ENCODE results near the gene MEF2C. TPM values are rescaled to one million over a fixed set of nuclear protein-coding genes. Genes with fewer than 3 reads are reported as not detected.
"Not testable (repeated sequence)": the region's sequence is repeated elsewhere in the genome, so short reads cannot be mapped to it uniquely, and the experiment has no call there.

The MEF2C gene
- polyA plus RNA-seq, 3 donors = 32.0 to 89.3 (median 88.3) TPM

GRCh38 chr5:88911059-88911572 is 28.1 kb upstream of the MEF2C start:
- intact Hi-C loops (cut with micrococcal nuclease); H3K36me3 ChIP-seq (replicated peaks in 1 of 2; ENCODE audit: control insufficient read depth in 1 of 2, insufficient read depth in 2 of 2, low read length in 2 of 2); H3K9me3 Mint-ChIP-seq; H3K27me3 ChIP-seq (ENCODE audit: control insufficient read depth in 2 of 2, insufficient read depth in 2 of 2, low read length in 2 of 2); H3K4me3 ChIP-seq (replicated peaks in 1 of 3; ENCODE audit: low read depth in 2 of 3, low read length in 3 of 3); H3K27me3 Mint-ChIP-seq (ENCODE audit: low read depth in 3 of 3); H3K4me3 Mint-ChIP-seq; H3K9me3 ChIP-seq (replicated peaks in 1 of 2; ENCODE audit: control insufficient read depth in 1 of 2, insufficient read depth in 1 of 2, low read length in 2 of 2); H3K4me2 ChIP-seq (replicated peaks; ENCODE audit: extremely low read depth, low read length, poor library complexity, severe bottlenecking); H3K79me2 ChIP-seq (ENCODE audit: insufficient read depth, low read length); H3K4me1 Mint-ChIP-seq; H3K36me3 Mint-ChIP-seq; DNase-seq; H4K20me1 ChIP-seq (ENCODE audit: insufficient read depth, low read length); H3K27ac Mint-ChIP-seq; H3K27ac ChIP-seq (ENCODE audit: low read depth in 1 of 2, low read length in 2 of 2); H2AFZ ChIP-seq (ENCODE audit: insufficient read depth, low read depth, low read length, poor library complexity, severe bottlenecking); H3K9ac ChIP-seq (ENCODE audit: insufficient read depth, low read length, poor library complexity, severe bottlenecking); H3K4me1 ChIP-seq (ENCODE audit: control insufficient read depth in 1 of 2, insufficient read depth in 2 of 2, low read length in 2 of 2): not testable (repeated sequence)
- no CpG with 5 or more reads among the region's 9 CpGs for WGBS (ENCODE audit: insufficient coverage)

GRCh38 chr5:88904478-88904877 is 21.5 kb upstream of the MEF2C start:
- intact Hi-C loops (cut with micrococcal nuclease); H3K9me3 ChIP-seq (replicated peaks in 1 of 2; ENCODE audit: control insufficient read depth in 1 of 2, insufficient read depth in 1 of 2, low read length in 2 of 2); H3K9ac ChIP-seq (ENCODE audit: insufficient read depth, low read length, poor library complexity, severe bottlenecking); H3K4me3 Mint-ChIP-seq; H3K27ac Mint-ChIP-seq; H3K27me3 Mint-ChIP-seq (ENCODE audit: low read depth in 3 of 3); H3K9me3 Mint-ChIP-seq; DNase-seq; H4K20me1 ChIP-seq (ENCODE audit: insufficient read depth, low read length); H2AFZ ChIP-seq (ENCODE audit: insufficient read depth, low read depth, low read length, poor library complexity, severe bottlenecking); H3K4me1 ChIP-seq (ENCODE audit: control insufficient read depth in 1 of 2, insufficient read depth in 2 of 2, low read length in 2 of 2); H3K36me3 ChIP-seq (replicated peaks in 1 of 2; ENCODE audit: control insufficient read depth in 1 of 2, insufficient read depth in 2 of 2, low read length in 2 of 2); H3K36me3 Mint-ChIP-seq; H3K4me2 ChIP-seq (replicated peaks; ENCODE audit: extremely low read depth, low read length, poor library complexity, severe bottlenecking); H3K27me3 ChIP-seq (ENCODE audit: control insufficient read depth in 2 of 2, insufficient read depth in 2 of 2, low read length in 2 of 2); H3K79me2 ChIP-seq (ENCODE audit: insufficient read depth, low read length); H3K27ac ChIP-seq (ENCODE audit: low read depth in 1 of 2, low read length in 2 of 2); H3K4me1 Mint-ChIP-seq; H3K4me3 ChIP-seq (replicated peaks in 1 of 3; ENCODE audit: low read depth in 2 of 3, low read length in 3 of 3): not testable (repeated sequence)
- WGBS (ENCODE audit: insufficient coverage) = no CpG with 5 or more reads among the region's 2 CpGs

GRCh38 chr5:88903966-88904365 is 21.0 kb upstream of the MEF2C start:
- H3K79me2 ChIP-seq (ENCODE audit: insufficient read depth, low read length); H3K27ac ChIP-seq (ENCODE audit: low read depth in 1 of 2, low read length in 2 of 2); H3K27ac Mint-ChIP-seq; intact Hi-C loops (cut with micrococcal nuclease); H3K36me3 ChIP-seq (replicated peaks in 1 of 2; ENCODE audit: control insufficient read depth in 1 of 2, insufficient read depth in 2 of 2, low read length in 2 of 2); H4K20me1 ChIP-seq (ENCODE audit: insufficient read depth, low read length); H3K36me3 Mint-ChIP-seq; H3K9me3 ChIP-seq (replicated peaks in 1 of 2; ENCODE audit: control insufficient read depth in 1 of 2, insufficient read depth in 1 of 2, low read length in 2 of 2); H3K9me3 Mint-ChIP-seq; H2AFZ ChIP-seq (ENCODE audit: insufficient read depth, low read depth, low read length, poor library complexity, severe bottlenecking); DNase-seq; H3K4me1 Mint-ChIP-seq; H3K4me3 Mint-ChIP-seq; H3K4me1 ChIP-seq (ENCODE audit: control insufficient read depth in 1 of 2, insufficient read depth in 2 of 2, low read length in 2 of 2); H3K27me3 Mint-ChIP-seq (ENCODE audit: low read depth in 3 of 3); H3K27me3 ChIP-seq (ENCODE audit: control insufficient read depth in 2 of 2, insufficient read depth in 2 of 2, low read length in 2 of 2); H3K4me3 ChIP-seq (replicated peaks in 1 of 3; ENCODE audit: low read depth in 2 of 3, low read length in 3 of 3); H3K4me2 ChIP-seq (replicated peaks; ENCODE audit: extremely low read depth, low read length, poor library complexity, severe bottlenecking); H3K9ac ChIP-seq (ENCODE audit: insufficient read depth, low read length, poor library complexity, severe bottlenecking): not testable (repeated sequence)
- no CpG with 5 or more reads among the region's 8 CpGs for WGBS (ENCODE audit: insufficient coverage)

- H3K27ac ChIP-seq (ENCODE audit: low read depth in 1 of 2, low read length in 2 of 2); H3K36me3 ChIP-seq (replicated peaks in 1 of 2; ENCODE audit: control insufficient read depth in 1 of 2, insufficient read depth in 2 of 2, low read length in 2 of 2); H3K36me3 Mint-ChIP-seq; H3K4me3 Mint-ChIP-seq; H3K27ac Mint-ChIP-seq; H3K4me2 ChIP-seq (replicated peaks; ENCODE audit: extremely low read depth, low read length, poor library complexity, severe bottlenecking); H2AFZ ChIP-seq (ENCODE audit: insufficient read depth, low read depth, low read length, poor library complexity, severe bottlenecking); H3K4me1 Mint-ChIP-seq; H3K4me3 ChIP-seq (replicated peaks in 1 of 3; ENCODE audit: low read depth in 2 of 3, low read length in 3 of 3); H3K9me3 Mint-ChIP-seq; intact Hi-C loops (cut with micrococcal nuclease); H3K4me1 ChIP-seq (ENCODE audit: control insufficient read depth in 1 of 2, insufficient read depth in 2 of 2, low read length in 2 of 2); DNase-seq; H3K27me3 ChIP-seq (ENCODE audit: control insufficient read depth in 2 of 2, insufficient read depth in 2 of 2, low read length in 2 of 2); H3K9me3 ChIP-seq (replicated peaks in 1 of 2; ENCODE audit: control insufficient read depth in 1 of 2, insufficient read depth in 1 of 2, low read length in 2 of 2); H3K27me3 Mint-ChIP-seq (ENCODE audit: low read depth in 3 of 3); H3K9ac ChIP-seq (ENCODE audit: insufficient read depth, low read length, poor library complexity, severe bottlenecking); H4K20me1 ChIP-seq (ENCODE audit: insufficient read depth, low read length); H3K79me2 ChIP-seq (ENCODE audit: insufficient read depth, low read length): not testable (repeated sequence)
These were observed 18.1 kb upstream of the MEF2C start for GRCh38 chr5:88901077-88901476.

All from CD14-positive monocyte (primary cell).